Limb (tissue), 2 donors: ENCODE results near the gene RNU6-1.
A peak's percentile ranks its signal among the peaks of the same experiment; 100 is the strongest.

Experiments used
- DNase-seq, 2 donors: peaks; one replicate each; pipeline ENCODE4 v3.0.0-alpha.2; 2016; ENCODE audit errors: extremely low spot score in 2 of 2

RNU6-1 gene

GRCh38 chr15:67839929-67840748 is at the start of gene RNU6-1:
Gene RNU6-1, minus strand, starts transcription at chr15:67840045.
- peak; percentile 97 to 98 for DNase-seq

- no peak for DNase-seq
These were observed 47.9 kb upstream of the RNU6-1 start for GRCh38 chr15:67887776-67888175.

GRCh38 chr15:67885861-67886260 is 46.0 kb upstream of the RNU6-1 start:
- no peak for DNase-seq

- no peak for DNase-seq
These were observed 45.3 kb upstream of the RNU6-1 start for GRCh38 chr15:67885175-67885523.

- peak; percentile 77 to 90 for DNase-seq
These were observed 44.8 kb upstream of the RNU6-1 start for GRCh38 chr15:67884514-67885174.

- DNase-seq, result no peak
These were observed 44.2 kb upstream of the RNU6-1 start for GRCh38 chr15:67884009-67884408.

GRCh38 chr15:67883234-67883773 is 43.5 kb upstream of the RNU6-1 start:
- DNase-seq, result no peak

GRCh38 chr15:67882487-67883233 is 42.8 kb upstream of the RNU6-1 start:
- no peak for DNase-seq

GRCh38 chr15:67880651-67881182 is 40.9 kb upstream of the RNU6-1 start:
- DNase-seq, result no peak

- DNase-seq, result no peak
These were observed 39.7 kb upstream of the RNU6-1 start for GRCh38 chr15:67879440-67880129.

- DNase-seq, result no peak
These were observed 38.9 kb upstream of the RNU6-1 start for GRCh38 chr15:67878712-67879206.

- DNase-seq, result no peak
These were observed 33.9 kb upstream of the RNU6-1 start for GRCh38 chr15:67873777-67874176.

- no peak for DNase-seq
These were observed 31.1 kb upstream of the RNU6-1 start for GRCh38 chr15:67870868-67871408.

GRCh38 chr15:67869701-67870100 is 29.9 kb upstream of the RNU6-1 start:
- DNase-seq, result no peak

- DNase-seq, result no peak
These were observed 25.9 kb upstream of the RNU6-1 start for GRCh38 chr15:67865766-67866165.

- no peak for DNase-seq
These were observed 25.5 kb upstream of the RNU6-1 start for GRCh38 chr15:67865331-67865730.

- peak; percentile 85 for DNase-seq
These were observed 23.7 kb upstream of the RNU6-1 start for GRCh38 chr15:67863442-67863987.

- no peak for DNase-seq
These were observed 23.1 kb upstream of the RNU6-1 start for GRCh38 chr15:67862750-67863441.

- no peak for DNase-seq
These were observed 22.1 kb upstream of the RNU6-1 start for GRCh38 chr15:67861983-67862382.
